HEK293T (cell line): Measurements from ENCODE around the gene SLC25A22.

Source experiments
- CTBP1 ChIP-seq: fragments of 450-650 bp; IDR thresholded peaks from 2 replicates; pipeline ENCODE4 v1.6.1; 2016; ENCODE audit warnings: borderline replicate concordance
- FOXA1 ChIP-seq: fragments of 450-650 bp; IDR thresholded peaks from 2 replicates; pipeline ENCODE4 v1.6.1; 2016; ENCODE audit warnings: mild to moderate bottlenecking
- FOXK2 ChIP-seq: fragments of 450-650 bp; IDR thresholded peaks from 2 replicates; pipeline ENCODE4 v1.6.1; 2016; ENCODE audit warnings: mild to moderate bottlenecking
- FOXM1 ChIP-seq: fragments of 450-650 bp; IDR thresholded peaks from 2 replicates; pipeline ENCODE4 v1.6.1; 2017; ENCODE audit warnings: mild to moderate bottlenecking, borderline replicate concordance
- LEF1 ChIP-seq: fragments of 450-650 bp; IDR thresholded peaks from 2 replicates; pipeline ENCODE4 v1.6.1; 2017; ENCODE audit warnings: mild to moderate bottlenecking, borderline replicate concordance
- NFRKB ChIP-seq: fragments of 450-650 bp; IDR thresholded peaks from 2 replicates; pipeline ENCODE4 v1.6.1; 2016; ENCODE audit warnings: mild to moderate bottlenecking, moderate library complexity
- ZNF384 ChIP-seq: fragments of 450-650 bp; IDR thresholded peaks from 2 replicates; pipeline ENCODE4 v1.6.1; 2016
- TF ChIP-seq, protein P1 (sequence below): fragments of 450-650 bp; IDR thresholded peaks from 2 replicates; pipeline ENCODE4 v1.6.1; 2016

DNA sequence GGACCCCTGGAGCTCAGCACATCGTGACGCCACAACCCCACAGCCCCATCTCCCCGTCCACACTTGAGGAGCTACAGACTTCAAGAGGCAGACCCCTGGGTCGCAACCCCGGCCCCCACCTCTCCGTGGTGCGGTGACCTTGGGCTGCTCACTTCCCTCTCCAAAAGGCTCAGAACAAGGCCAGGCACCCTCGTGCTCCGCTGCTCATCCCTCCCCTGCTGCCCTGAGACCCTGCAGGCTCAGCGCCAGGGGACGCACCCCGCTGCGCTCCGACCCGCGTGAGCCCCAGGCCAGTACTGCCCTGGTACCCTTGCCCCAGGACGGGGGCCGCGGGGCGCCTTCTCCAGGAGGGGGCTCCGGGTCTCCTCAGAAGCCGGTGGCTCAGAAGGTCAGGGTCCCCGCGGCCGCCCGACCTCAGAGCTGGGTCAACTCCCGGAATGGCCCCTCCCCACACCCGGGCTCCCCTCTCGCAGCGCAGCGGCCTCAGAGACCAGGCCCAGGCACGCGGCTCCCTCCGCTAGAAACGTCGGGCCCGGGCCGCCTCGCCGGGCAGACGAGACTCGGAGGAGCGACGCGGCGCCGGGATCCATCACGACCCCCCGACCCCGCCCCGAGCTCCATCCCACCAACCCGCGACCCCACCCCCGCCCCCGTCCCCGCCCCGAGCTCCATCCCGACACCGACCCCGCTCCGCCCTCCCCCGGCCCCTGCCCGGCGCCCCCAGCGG lies 21.4 kb downstream of the SLC25A22 start:
- TF ChIP-seq LEF1 = no peak
- TF ChIP-seq CTBP1 = no peak
- no peak for TF ChIP-seq FOXK2
- no peak for TF ChIP-seq FOXA1
- TF ChIP-seq ZNF384 = no peak
- TF ChIP-seq, protein P1, sequence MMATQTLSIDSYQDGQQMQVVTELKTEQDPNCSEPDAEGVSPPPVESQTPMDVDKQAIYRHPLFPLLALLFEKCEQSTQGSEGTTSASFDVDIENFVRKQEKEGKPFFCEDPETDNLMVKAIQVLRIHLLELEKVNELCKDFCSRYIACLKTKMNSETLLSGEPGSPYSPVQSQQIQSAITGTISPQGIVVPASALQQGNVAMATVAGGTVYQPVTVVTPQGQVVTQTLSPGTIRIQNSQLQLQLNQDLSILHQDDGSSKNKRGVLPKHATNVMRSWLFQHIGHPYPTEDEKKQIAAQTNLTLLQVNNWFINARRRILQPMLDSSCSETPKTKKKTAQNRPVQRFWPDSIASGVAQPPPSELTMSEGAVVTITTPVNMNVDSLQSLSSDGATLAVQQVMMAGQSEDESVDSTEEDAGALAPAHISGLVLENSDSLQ = no peak
- no peak for TF ChIP-seq FOXM1
- no peak for TF ChIP-seq NFRKB
